Measurements from ENCODE around the gene CFAP52. TPM values are rescaled to one million over a fixed set of nuclear protein-coding genes. Genes with fewer than 3 reads are reported as not detected.
"Not testable (repeated sequence)": the region's sequence is repeated elsewhere in the genome, so short reads cannot be mapped to it uniquely, and the experiment has no call there.

CFAP52 gene
- total RNA-seq, 1 experiment from 2014 or later: not detected

- no peaks in the 10 kb centered on the region for H3K9me2 ChIP-seq (ENCODE audit: insufficient read depth)
- H3K36me3 ChIP-seq (ENCODE audit: control insufficient read depth in 1 of 2, insufficient read depth in 2 of 2, low read length in 2 of 2): no peaks in the 10 kb centered on the region
- H3K9me3 ChIP-seq (ENCODE audit: control insufficient read depth in 1 of 2, insufficient read depth in 1 of 2, low read depth in 1 of 2, low read length in 2 of 2): no peaks in the 10 kb centered on the region
- no peak for DNase-seq (ENCODE audit: low read depth, low spot score)
- POLR2A ChIA-PET: no interaction called here
- BruUV-seq (replicated peaks): no TSS peak
- no peak overlapping the region for H3K27ac ChIP-seq (ENCODE audit: low read depth, low read length)
- H4K20me1 ChIP-seq (ENCODE audit: insufficient read depth): no peaks in the 10 kb centered on the region
- H2AFZ ChIP-seq (ENCODE audit: low read depth, low read length, poor library complexity, severe bottlenecking): no peak overlapping the region
- no peak for ATAC-seq
- intact Hi-C loops (cut with micrococcal nuclease): no loop called here
- TF ChIP-seq ZFX (IDR thresholded peaks at IDR 0.05): no peak
- CTCF ChIA-PET: no interaction called here
- no peaks in the 10 kb centered on the region for H3K4me1 ChIP-seq (ENCODE audit: control insufficient read depth in 1 of 2, insufficient read depth in 2 of 2, low read length in 2 of 2)
- H3K79me2 ChIP-seq (ENCODE audit: insufficient read depth, low read length): no peaks in the 10 kb centered on the region
- H3K27me3 ChIP-seq (ENCODE audit: insufficient read depth, low read length): no peaks in the 10 kb centered on the region
- no peak overlapping the region for H3K9ac ChIP-seq (ENCODE audit: low read length)
- RAD21 ChIA-PET (ENCODE audit: low non-redundant PET in 1 of 2, low total read pairs in 2 of 2, uncharacterized antibody in 2 of 2, unreplicated experiment in 2 of 2): no interaction called here
- H3K4me3 ChIP-seq (replicated peaks in 1 of 2; ENCODE audit: low read depth in 1 of 2, low read length in 2 of 2): no peak overlapping the region
- H3K4me2 ChIP-seq (ENCODE audit: low read length): no peak overlapping the region
These were observed 58.9 kb downstream of the CFAP52 start for GRCh38 chr17:9635340-9635739.

- no peak overlapping the region for H2AFZ ChIP-seq (ENCODE audit: low read depth, low read length, poor library complexity, severe bottlenecking)
- ChIA-PET RAD21 (ENCODE audit: low non-redundant PET in 1 of 2, low total read pairs in 2 of 2, uncharacterized antibody in 2 of 2, unreplicated experiment in 2 of 2) (no interaction called here), CTCF (no interaction called here), POLR2A (no interaction called here)
- TF ChIP-seq EZH2phosphoT487 (IDR thresholded peaks at IDR 0.05; ENCODE audit: borderline replicate concordance): no peak
- TF ChIP-seq TCF7L2 (IDR thresholded peaks at IDR 0.05; ENCODE audit: borderline replicate concordance, extremely low read depth, insufficient read depth, insufficient read length): no peak
- no peak for TF ChIP-seq SRF (IDR thresholded peaks at IDR 0.05; ENCODE audit: low read depth)
- TF ChIP-seq ZNF274 (IDR thresholded peaks at IDR 0.05; ENCODE audit: low read depth, low read length): no peak
- TF ChIP-seq ZFX (IDR thresholded peaks at IDR 0.05): no peak
- no peak for TF ChIP-seq SP1 (IDR thresholded peaks at IDR 0.05; ENCODE audit: low read depth)
- TF ChIP-seq MAX (IDR thresholded peaks at IDR 0.05): no peak
- TF ChIP-seq EGR1 (IDR thresholded peaks at IDR 0.05; ENCODE audit: low read depth): no peak
- no peak for TF ChIP-seq ZBTB33 (IDR thresholded peaks at IDR 0.05; ENCODE audit: extremely low read depth, insufficient replicate concordance, low read length)
- no peak for TF ChIP-seq POLR2AphosphoS5 (IDR thresholded peaks at IDR 0.05; ENCODE audit: low read depth, low read length)
- no peak for TF ChIP-seq ELF1 (IDR thresholded peaks at IDR 0.05; ENCODE audit: borderline replicate concordance, low read depth)
- TF ChIP-seq JUND (IDR thresholded peaks at IDR 0.05): no peak
- H3K9me2 ChIP-seq (ENCODE audit: insufficient read depth): no peaks in the 10 kb centered on the region
- no peaks in the 10 kb centered on the region for H3K27me3 ChIP-seq (ENCODE audit: insufficient read depth, low read length)
- no peak overlapping the region for H3K27ac ChIP-seq (ENCODE audit: low read depth, low read length)
- H3K36me3 ChIP-seq (ENCODE audit: control insufficient read depth in 1 of 2, insufficient read depth in 2 of 2, low read length in 2 of 2): no peaks in the 10 kb centered on the region
- no peak overlapping the region for H3K4me2 ChIP-seq (ENCODE audit: low read length)
- H3K4me1 ChIP-seq (ENCODE audit: control insufficient read depth in 1 of 2, insufficient read depth in 2 of 2, low read length in 2 of 2): no peaks in the 10 kb centered on the region
- no peak overlapping the region for H3K4me3 ChIP-seq (replicated peaks in 1 of 2; ENCODE audit: low read depth in 1 of 2, low read length in 2 of 2)
- no peak overlapping the region for H3K9ac ChIP-seq (ENCODE audit: low read length)
- no peaks in the 10 kb centered on the region for H3K9me3 ChIP-seq (ENCODE audit: control insufficient read depth in 1 of 2, insufficient read depth in 1 of 2, low read depth in 1 of 2, low read length in 2 of 2)
- H4K20me1 ChIP-seq (ENCODE audit: insufficient read depth): no peaks in the 10 kb centered on the region
- no peak for ATAC-seq
- BruUV-seq (replicated peaks): no TSS peak
- intact Hi-C loops (cut with micrococcal nuclease): no loop called here
- H3K79me2 ChIP-seq (ENCODE audit: insufficient read depth, low read length): no peaks in the 10 kb centered on the region
- no peak for DNase-seq (ENCODE audit: low read depth, low spot score)
These were observed 60.1 kb downstream of the CFAP52 start for GRCh38 chr17:9636501-9636900.

- not testable (repeated sequence) for BruUV-seq (replicated peaks)
These were observed 63.9 kb downstream of the CFAP52 start for GRCh38 chr17:9640388-9640787.

More at GRCh38 chr17:9640388-9640787, 63.9 kb downstream of the CFAP52 start:
- H3K9me3 ChIP-seq (ENCODE audit: control insufficient read depth in 1 of 2, insufficient read depth in 1 of 2, low read depth in 1 of 2, low read length in 2 of 2); H3K9me2 ChIP-seq (ENCODE audit: insufficient read depth); H3K79me2 ChIP-seq (ENCODE audit: insufficient read depth, low read length); ATAC-seq; H3K27ac ChIP-seq (ENCODE audit: low read depth, low read length); DNase-seq (ENCODE audit: low read depth, low spot score); H3K4me3 ChIP-seq (replicated peaks in 1 of 2; ENCODE audit: low read depth in 1 of 2, low read length in 2 of 2); intact Hi-C loops (cut with micrococcal nuclease); H3K27me3 ChIP-seq (ENCODE audit: insufficient read depth, low read length); POLR2A ChIA-PET; H4K20me1 ChIP-seq (ENCODE audit: insufficient read depth); CTCF ChIA-PET; H3K4me2 ChIP-seq (ENCODE audit: low read length); H3K36me3 ChIP-seq (ENCODE audit: control insufficient read depth in 1 of 2, insufficient read depth in 2 of 2, low read length in 2 of 2); H2AFZ ChIP-seq (ENCODE audit: low read depth, low read length, poor library complexity, severe bottlenecking); H3K9ac ChIP-seq (ENCODE audit: low read length); RAD21 ChIA-PET (ENCODE audit: low non-redundant PET in 1 of 2, low total read pairs in 2 of 2, uncharacterized antibody in 2 of 2, unreplicated experiment in 2 of 2): not testable (repeated sequence)
- peaks cover 8 to 17% of the 10 kb centered on the region in 2 experiments; a peak in 2 of 4 replicates for H3K4me1 ChIP-seq (ENCODE audit: control insufficient read depth in 1 of 2, insufficient read depth in 2 of 2, low read length in 2 of 2)
